Loucy (cell line): ENCODE data around the gene VAT1L.

ENCODE experiments used
- CTCF ChIP-seq: fragments of 200-600 bp; sonication (generic); conservative IDR thresholded peaks from 2 replicates; pipeline ENCODE4 v1.5.1; 2014; ENCODE audit warnings: mild to moderate bottlenecking, antibody characterized with exemption, low read length
- EZH2phosphoT487 ChIP-seq: fragments of 200-600 bp; IDR thresholded peaks from 2 replicates; pipeline ENCODE4 v1.6.1; 2018; ENCODE audit warnings: antibody characterized with exemption, mild to moderate bottlenecking, moderate library complexity, borderline replicate concordance

- TF ChIP-seq CTCF = no peak
- no peak for TF ChIP-seq EZH2phosphoT487
Observed at GRCh38 chr16:77963185-77964044, 175.1 kb downstream of the VAT1L start.
